A673 (cell line): Measurements from ENCODE around the gene EIF1AD.

Experiments used
- CTCF ChIP-seq: fragments of 300-800, 200-600 bp; sonication (generic); conservative IDR thresholded peaks from 2 replicates; pipeline ENCODE4 v1.5.1; 2017; ENCODE audit warnings: low read depth, mild to moderate bottlenecking, antibody characterized with exemption, low read length, moderate library complexity, mixed read lengths
- EZH2 ChIP-seq: fragments of 200-600 bp; sonication (generic); IDR thresholded peaks from 2 replicates; pipeline ENCODE4 v1.6.1; 2017; ENCODE audit warnings: borderline replicate concordance, low read depth, mild to moderate bottlenecking, mixed read lengths, antibody characterized with exemption, low read length; ENCODE audit not compliant: poor library complexity, severe bottlenecking

DNA sequence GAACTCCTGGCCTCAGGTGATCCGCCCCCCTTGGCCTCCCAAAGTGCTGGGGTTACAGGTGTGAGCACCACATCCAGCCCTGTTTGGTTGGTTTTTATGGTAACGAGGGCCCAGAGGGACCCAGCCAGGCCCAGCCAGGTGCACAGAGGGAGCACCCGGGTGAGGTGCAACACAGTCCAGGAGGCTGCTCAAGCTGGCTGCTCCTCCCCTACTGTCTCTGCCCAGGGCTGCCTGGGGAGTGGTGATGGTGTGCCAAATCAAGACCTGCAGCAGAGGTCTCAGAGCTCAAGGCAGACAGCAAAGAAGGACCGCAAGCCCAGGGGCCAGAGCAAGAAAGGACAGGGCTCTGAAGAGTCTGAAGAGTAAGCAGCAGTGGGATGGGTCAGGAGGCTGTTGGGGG is 55.3 kb downstream of the EIF1AD start:
- TF ChIP-seq CTCF (no peak), EZH2 (no peak)
